Stomach (tissue), 4 donors: ENCODE results near the gene PIAS1.

Source experiments
- EP300 ChIP-seq: sonication (generic); formaldehyde crosslinking; IDR thresholded peaks from one replicate; pipeline ENCODE4 v1.6.1; 2017; ENCODE audit warnings: antibody characterized with exemption
- POLR2A ChIP-seq, 4 donors: fragments of 450-650 bp; IDR thresholded peaks; one replicate each; pipeline ENCODE4 v1.6.1; 2016; ENCODE audit warnings: antibody characterized with exemption in 4 of 4, control low read depth in 2 of 4, mild to moderate bottlenecking in 1 of 4, moderate library complexity in 1 of 4
- POLR2AphosphoS5 ChIP-seq, 3 donors: sonication (generic); formaldehyde crosslinking; IDR thresholded peaks; one replicate each; pipeline ENCODE4 v1.6.1; 2016; ENCODE audit warnings: antibody characterized with exemption in 3 of 3
- TF ChIP-seq, protein P1 (sequence below), 7 experiments: fragments of 450-650 bp in 4 of 7; fragments of 200-600 bp in 3 of 7; sonication (generic) in 3 of 7; IDR thresholded peaks; one replicate each; pipeline ENCODE4 v1.5.1; 2016 to 2019; ENCODE audit warnings: antibody characterized with exemption in 7 of 7, control low read depth in 2 of 7, mild to moderate bottlenecking in 1 of 7

DNA sequence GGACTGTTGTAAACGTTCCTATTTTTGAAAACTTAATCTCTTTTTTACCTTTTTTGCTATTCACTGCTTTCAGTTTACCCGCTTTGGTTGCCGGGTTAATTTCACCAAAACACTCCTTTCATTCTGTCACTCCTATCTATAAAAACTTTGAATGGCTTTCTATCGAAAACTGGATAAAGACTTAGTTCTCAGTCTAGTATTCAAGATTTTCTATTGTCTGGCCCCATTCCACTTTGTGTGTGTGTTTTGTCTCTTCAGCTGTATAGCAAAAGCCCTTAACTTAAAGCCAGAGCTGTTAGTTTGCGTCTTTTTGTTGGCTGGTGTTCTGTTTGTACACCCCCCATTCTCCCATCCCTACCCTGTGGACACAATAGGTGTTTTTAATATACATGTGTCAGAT is 7.5 kb downstream of the PIAS1 start:
- TF ChIP-seq, protein P1, sequence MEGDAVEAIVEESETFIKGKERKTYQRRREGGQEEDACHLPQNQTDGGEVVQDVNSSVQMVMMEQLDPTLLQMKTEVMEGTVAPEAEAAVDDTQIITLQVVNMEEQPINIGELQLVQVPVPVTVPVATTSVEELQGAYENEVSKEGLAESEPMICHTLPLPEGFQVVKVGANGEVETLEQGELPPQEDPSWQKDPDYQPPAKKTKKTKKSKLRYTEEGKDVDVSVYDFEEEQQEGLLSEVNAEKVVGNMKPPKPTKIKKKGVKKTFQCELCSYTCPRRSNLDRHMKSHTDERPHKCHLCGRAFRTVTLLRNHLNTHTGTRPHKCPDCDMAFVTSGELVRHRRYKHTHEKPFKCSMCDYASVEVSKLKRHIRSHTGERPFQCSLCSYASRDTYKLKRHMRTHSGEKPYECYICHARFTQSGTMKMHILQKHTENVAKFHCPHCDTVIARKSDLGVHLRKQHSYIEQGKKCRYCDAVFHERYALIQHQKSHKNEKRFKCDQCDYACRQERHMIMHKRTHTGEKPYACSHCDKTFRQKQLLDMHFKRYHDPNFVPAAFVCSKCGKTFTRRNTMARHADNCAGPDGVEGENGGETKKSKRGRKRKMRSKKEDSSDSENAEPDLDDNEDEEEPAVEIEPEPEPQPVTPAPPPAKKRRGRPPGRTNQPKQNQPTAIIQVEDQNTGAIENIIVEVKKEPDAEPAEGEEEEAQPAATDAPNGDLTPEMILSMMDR (IDR thresholded peaks at IDR 0.05), result no peak
- TF ChIP-seq POLR2AphosphoS5 (IDR thresholded peaks at IDR 0.05) (no peak), EP300 (no peak), POLR2A (IDR thresholded peaks at IDR 0.05) (no peak)
